ENCODE measurements around the gene GCAT. TPM values are rescaled to one million over a fixed set of nuclear protein-coding genes. Genes with fewer than 3 reads are reported as not detected.

GCAT gene
- total RNA-seq, 2 donors from 2014 or later: 31.6 to 42.5 TPM

GRCh38 chr22:37832022-37832857 is 24.5 kb downstream of the GCAT start:
- Histone ChIP-seq H3K4me1 (no peaks in the 10 kb centered on the region), H3K27ac (no peak overlapping the region), H3K9me3 (no peaks in the 10 kb centered on the region), H3K27me3 (no peaks in the 10 kb centered on the region), H3K4me3 (no peak overlapping the region), H3K36me3 (replicated peaks in 1 of 2; ENCODE audit: insufficient read depth in 1 of 2, low read depth in 2 of 2) (peaks cover 29% of the 10 kb centered on the region in 2 donors)
- intact Hi-C loops (cut with DNase I): no loop called here
- ATAC-seq: no peak
- TF ChIP-seq POLR2A (IDR thresholded peaks at IDR 0.05) (no peak), CTCF (IDR thresholded peaks at IDR 0.05) (no peak)
- 86 to 88% methylated on average over 6 to 16 of the region's 16 CpGs for WGBS, 2 donors
- no peak for DNase-seq

- H3K9me3 ChIP-seq: no peaks in the 10 kb centered on the region
- peak overlapping the region; percentile 50 to 98 (median 88) for H3K27ac ChIP-seq
- ATAC-seq (peak; percentile 22), DNase-seq (peak; percentile 60 to 78 (median 66))
- peaks cover 29% of the 10 kb centered on the region for H3K4me1 ChIP-seq
- no peak overlapping the region for H3K4me3 ChIP-seq
- TF ChIP-seq CTCF (IDR thresholded peaks at IDR 0.05): no peak
- no peak for TF ChIP-seq POLR2A (IDR thresholded peaks at IDR 0.05)
- H3K27me3 ChIP-seq: no peaks in the 10 kb centered on the region
- H3K36me3 ChIP-seq (replicated peaks in 1 of 2; ENCODE audit: insufficient read depth in 1 of 2, low read depth in 2 of 2): peaks cover 6 to 11% of the 10 kb centered on the region in 2 donors
- 26 to 31% methylated on average over 9 to 10 of the region's 10 CpGs for WGBS, 2 donors
- intact Hi-C loops (cut with DNase I): no loop called here
Observed at GRCh38 chr22:37842015-37842793, 34.5 kb downstream of the GCAT start.

- no peak for TF ChIP-seq POLR2A (IDR thresholded peaks at IDR 0.05)
- no peak for TF ChIP-seq CTCF (IDR thresholded peaks at IDR 0.05)
- intact Hi-C loops (cut with DNase I): no loop called here
- H3K27ac ChIP-seq: peak overlapping the region; percentile 83 to 98 (median 88)
- ATAC-seq (peak; percentile 33), DNase-seq (peak in 1 of 4 donors; percentile 66)
- H3K36me3 ChIP-seq (replicated peaks in 1 of 2; ENCODE audit: insufficient read depth in 1 of 2, low read depth in 2 of 2): peaks cover 0 to 9% of the 10 kb centered on the region in 2 donors
- peaks cover 36% of the 10 kb centered on the region for H3K4me1 ChIP-seq
- H3K9me3 ChIP-seq: no peaks in the 10 kb centered on the region
- no peaks in the 10 kb centered on the region for H3K27me3 ChIP-seq
- 0 to 1% methylated on average over 1 to 44 of the region's 46 CpGs for WGBS, 2 donors
- H3K4me3 ChIP-seq: peak overlapping the region; percentile 20 to 53
Observed at GRCh38 chr22:37843741-37844089, 36.0 kb downstream of the GCAT start.

- no peaks in the 10 kb centered on the region for H3K36me3 ChIP-seq (replicated peaks in 1 of 2; ENCODE audit: insufficient read depth in 1 of 2, low read depth in 2 of 2)
- H3K9me3 ChIP-seq: no peaks in the 10 kb centered on the region
- WGBS, 2 donors: 51 to 65% methylated on average over 6 of the region's 6 CpGs
- peak overlapping the region in 1 of 2 donors; percentile 18 for H3K4me3 ChIP-seq
- ATAC-seq: no peak
- intact Hi-C loops (cut with DNase I): no loop called here
- H3K4me1 ChIP-seq: peaks cover 39% of the 10 kb centered on the region
- no peak for DNase-seq
- peak overlapping the region in 3 of 4 donors; percentile 80 to 98 (median 89) for H3K27ac ChIP-seq
- TF ChIP-seq POLR2A (IDR thresholded peaks at IDR 0.05): no peak
- H3K27me3 ChIP-seq: no peaks in the 10 kb centered on the region
Observed at GRCh38 chr22:37844904-37845329, 37.2 kb downstream of the GCAT start.

- peaks cover 0 to 1% of the 10 kb centered on the region in 2 donors for H3K36me3 ChIP-seq (replicated peaks in 1 of 2; ENCODE audit: insufficient read depth in 1 of 2, low read depth in 2 of 2)
- no peak overlapping the region for H3K4me3 ChIP-seq
- H3K27me3 ChIP-seq: no peaks in the 10 kb centered on the region
- TF ChIP-seq CTCF (IDR thresholded peaks at IDR 0.05) (no peak), POLR2A (IDR thresholded peaks at IDR 0.05) (no peak)
- no peak for ATAC-seq
- no peaks in the 10 kb centered on the region for H3K9me3 ChIP-seq
- intact Hi-C loops (cut with DNase I): no loop called here
- 86 to 95% methylated on average over 2 of the region's 2 CpGs for WGBS, 2 donors
- no peak for DNase-seq
- no peak overlapping the region for H3K27ac ChIP-seq
- peaks cover 44% of the 10 kb centered on the region for H3K4me1 ChIP-seq
Observed at GRCh38 chr22:37846433-37846832, 38.7 kb downstream of the GCAT start.

All from body of pancreas (tissue), 4 donors.